ENCODE results near the gene CBL. TPM values are rescaled to one million over a fixed set of nuclear protein-coding genes. Genes with fewer than 3 reads are reported as not detected.
A peak's percentile ranks its signal among the peaks of the same experiment; 100 is the strongest.

Gene CBL
- total RNA-seq, 1 donor: 9.0 TPM

- Histone ChIP-seq H3K4me2 (ENCODE audit: insufficient read depth, low read length) (no peak overlapping the region), H3K9me3 (ENCODE audit: low read depth, low read length) (no peaks in the 10 kb centered on the region), H3K79me2 (ENCODE audit: insufficient read depth, low read length) (peaks cover 2% of the 10 kb centered on the region), H3K27me3 (ENCODE audit: insufficient read depth, low read length) (peaks cover 15% of the 10 kb centered on the region), H2AFZ (ENCODE audit: low read length) (no peak overlapping the region), H3K4me1 (ENCODE audit: insufficient read depth, low read length) (peaks cover 34% of the 10 kb centered on the region), H4K20me1 (ENCODE audit: insufficient read depth, low read length) (peaks cover 10% of the 10 kb centered on the region), H3K27ac (ENCODE audit: low read depth, low read length) (no peak overlapping the region), H3K4me3 (ENCODE audit: insufficient read depth, low read length) (no peak overlapping the region), H3K36me3 (ENCODE audit: insufficient read depth, low read length) (no peaks in the 10 kb centered on the region)
- DNase-seq (ENCODE audit: insufficient read length, low spot score, missing footprints): peak; percentile 87
- no peak for TF ChIP-seq CTCF (IDR thresholded peaks at IDR 0.05; ENCODE audit: extremely low read depth, low read depth, low read length)
Observed at GRCh38 chr11:119342023-119342300, 135.8 kb downstream of the CBL start.

GRCh38 chr11:119342362-119343130 is 136.4 kb downstream of the CBL start:
- no peaks in the 10 kb centered on the region for H3K79me2 ChIP-seq (ENCODE audit: insufficient read depth, low read length)
- no peak for TF ChIP-seq CTCF (IDR thresholded peaks at IDR 0.05; ENCODE audit: extremely low read depth, low read depth, low read length)
- peaks cover 28% of the 10 kb centered on the region for H3K4me1 ChIP-seq (ENCODE audit: insufficient read depth, low read length)
- H3K4me2 ChIP-seq (ENCODE audit: insufficient read depth, low read length): no peak overlapping the region
- no peaks in the 10 kb centered on the region for H3K36me3 ChIP-seq (ENCODE audit: insufficient read depth, low read length)
- H4K20me1 ChIP-seq (ENCODE audit: insufficient read depth, low read length): peaks cover 10% of the 10 kb centered on the region
- peaks cover 16% of the 10 kb centered on the region for H3K27me3 ChIP-seq (ENCODE audit: insufficient read depth, low read length)
- H3K9me3 ChIP-seq (ENCODE audit: low read depth, low read length): no peaks in the 10 kb centered on the region
- H2AFZ ChIP-seq (ENCODE audit: low read length): no peak overlapping the region
- H3K4me3 ChIP-seq (ENCODE audit: insufficient read depth, low read length): no peak overlapping the region
- peak; percentile 73 for DNase-seq (ENCODE audit: insufficient read length, low spot score, missing footprints)
- H3K27ac ChIP-seq (ENCODE audit: low read depth, low read length): no peak overlapping the region

DNA sequence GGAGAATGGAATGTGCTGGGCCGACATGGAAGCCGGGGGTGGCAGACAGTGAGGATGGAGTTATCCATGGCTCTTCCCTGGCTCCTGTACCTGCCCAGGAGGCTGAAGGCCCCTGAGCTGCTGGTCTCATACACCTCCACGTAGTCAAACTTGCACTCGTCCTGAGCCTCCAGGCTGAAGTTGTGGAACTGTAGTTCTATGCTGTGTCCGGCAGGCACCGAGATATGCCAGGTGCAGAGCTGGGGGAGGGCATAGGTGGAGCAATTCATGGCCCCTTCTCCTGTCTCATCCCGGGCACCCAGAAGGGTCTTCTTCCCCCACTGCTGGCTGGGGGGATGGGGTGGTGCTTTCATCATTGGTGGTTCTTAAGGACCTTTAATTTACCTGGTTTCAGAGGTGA is 137.6 kb downstream of the CBL start:
- H3K4me3 ChIP-seq (ENCODE audit: insufficient read depth, low read length): no peak overlapping the region
- H4K20me1 ChIP-seq (ENCODE audit: insufficient read depth, low read length): peaks cover 6% of the 10 kb centered on the region
- no peak overlapping the region for H2AFZ ChIP-seq (ENCODE audit: low read length)
- no peak overlapping the region for H3K4me2 ChIP-seq (ENCODE audit: insufficient read depth, low read length)
- H3K27me3 ChIP-seq (ENCODE audit: insufficient read depth, low read length): peaks cover 23% of the 10 kb centered on the region
- H3K27ac ChIP-seq (ENCODE audit: low read depth, low read length): no peak overlapping the region
- TF ChIP-seq CTCF (IDR thresholded peaks at IDR 0.05; ENCODE audit: extremely low read depth, low read depth, low read length): no peak
- peaks cover 16% of the 10 kb centered on the region for H3K4me1 ChIP-seq (ENCODE audit: insufficient read depth, low read length)
- H3K79me2 ChIP-seq (ENCODE audit: insufficient read depth, low read length): no peaks in the 10 kb centered on the region
- H3K9me3 ChIP-seq (ENCODE audit: low read depth, low read length): no peaks in the 10 kb centered on the region
- DNase-seq (ENCODE audit: insufficient read length, low spot score, missing footprints): no peak
- H3K36me3 ChIP-seq (ENCODE audit: insufficient read depth, low read length): no peaks in the 10 kb centered on the region

GRCh38 chr11:119344291-119345010 is 138.3 kb downstream of the CBL start:
- no peaks in the 10 kb centered on the region for H3K9me3 ChIP-seq (ENCODE audit: low read depth, low read length)
- no peak overlapping the region for H3K27ac ChIP-seq (ENCODE audit: low read depth, low read length)
- peak; percentile 87 for DNase-seq (ENCODE audit: insufficient read length, low spot score, missing footprints)
- H2AFZ ChIP-seq (ENCODE audit: low read length): no peak overlapping the region
- no peaks in the 10 kb centered on the region for H3K36me3 ChIP-seq (ENCODE audit: insufficient read depth, low read length)
- H3K79me2 ChIP-seq (ENCODE audit: insufficient read depth, low read length): no peaks in the 10 kb centered on the region
- no peak for TF ChIP-seq CTCF (IDR thresholded peaks at IDR 0.05; ENCODE audit: extremely low read depth, low read depth, low read length)
- H4K20me1 ChIP-seq (ENCODE audit: insufficient read depth, low read length): no peaks in the 10 kb centered on the region
- H3K4me1 ChIP-seq (ENCODE audit: insufficient read depth, low read length): peaks cover 9% of the 10 kb centered on the region
- H3K4me2 ChIP-seq (ENCODE audit: insufficient read depth, low read length): no peak overlapping the region
- peaks cover 23% of the 10 kb centered on the region for H3K27me3 ChIP-seq (ENCODE audit: insufficient read depth, low read length)
- no peak overlapping the region for H3K4me3 ChIP-seq (ENCODE audit: insufficient read depth, low read length)

Data from osteoblast (primary cell).